C4-2B (cell line): ENCODE data around the gene MAN1A2.

ENCODE experiments used
- CTCF ChIP-seq: fragments of 450-650 bp; conservative IDR thresholded peaks from 2 replicates; pipeline ENCODE4 v1.5.1; 2017; ENCODE audit warnings: mild to moderate bottlenecking
- ZFX ChIP-seq: fragments of 450-650 bp; IDR thresholded peaks from 2 replicates; pipeline ENCODE4 v1.6.1; 2017

GRCh38 chr1:117388328-117388727, 21.1 kb downstream of the MAN1A2 start:
- TF ChIP-seq CTCF (no peak), ZFX (no peak)
